ENCODE measurements around the gene AGBL4. TPM values are rescaled to one million over a fixed set of nuclear protein-coding genes. Genes with fewer than 3 reads are reported as not detected.

The AGBL4 gene
- total and polyA plus RNA-seq, 2 donors = 0.08 to 0.37 TPM

DNA sequence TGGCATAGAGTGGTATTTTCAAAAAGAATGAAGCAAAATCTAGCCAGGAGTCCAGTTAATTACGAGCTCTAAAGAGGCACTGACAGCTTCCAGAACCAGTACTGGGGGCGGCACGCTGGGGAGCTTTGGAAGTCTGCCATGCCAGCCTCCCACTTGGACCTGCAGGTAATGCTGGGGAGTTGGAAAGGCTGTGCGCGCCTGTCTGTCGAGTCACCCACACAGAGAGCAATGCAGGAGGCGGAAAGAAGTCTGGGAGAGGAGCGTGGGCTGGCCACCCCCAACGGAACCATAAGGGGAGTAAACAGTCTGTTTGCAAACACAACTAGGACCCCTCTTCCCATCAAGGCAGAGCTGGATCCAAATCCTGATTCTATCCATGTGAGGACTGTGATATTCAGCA, 1331.5 kb downstream of the AGBL4 start:
- H3K4me3 ChIP-seq (ENCODE audit: low read depth, low read length) = no peak overlapping the region
- no peak for DNase-seq (ENCODE audit: extremely low spot score)
- H3K27ac ChIP-seq (ENCODE audit: low read depth) = no peak overlapping the region
- 78% methylated on average over 9 of the region's 9 CpGs for whole genome bisulfite sequencing
- H3K4me1 ChIP-seq (ENCODE audit: insufficient read depth) = no peaks in the 10 kb centered on the region
- no peaks in the 10 kb centered on the region for H3K36me3 ChIP-seq (ENCODE audit: insufficient read depth)

- WGBS = 81% methylated on average over 5 of the region's 5 CpGs
- Histone ChIP-seq H3K4me3 (ENCODE audit: low read depth, low read length) (no peak overlapping the region), H3K4me1 (ENCODE audit: insufficient read depth) (no peaks in the 10 kb centered on the region), H3K36me3 (ENCODE audit: insufficient read depth) (no peaks in the 10 kb centered on the region), H3K27ac (ENCODE audit: low read depth) (no peak overlapping the region)
- DNase-seq (ENCODE audit: extremely low spot score) = no peak
Measured at GRCh38 chr1:48691429-48692001, 1332.2 kb downstream of the AGBL4 start.

DNA sequence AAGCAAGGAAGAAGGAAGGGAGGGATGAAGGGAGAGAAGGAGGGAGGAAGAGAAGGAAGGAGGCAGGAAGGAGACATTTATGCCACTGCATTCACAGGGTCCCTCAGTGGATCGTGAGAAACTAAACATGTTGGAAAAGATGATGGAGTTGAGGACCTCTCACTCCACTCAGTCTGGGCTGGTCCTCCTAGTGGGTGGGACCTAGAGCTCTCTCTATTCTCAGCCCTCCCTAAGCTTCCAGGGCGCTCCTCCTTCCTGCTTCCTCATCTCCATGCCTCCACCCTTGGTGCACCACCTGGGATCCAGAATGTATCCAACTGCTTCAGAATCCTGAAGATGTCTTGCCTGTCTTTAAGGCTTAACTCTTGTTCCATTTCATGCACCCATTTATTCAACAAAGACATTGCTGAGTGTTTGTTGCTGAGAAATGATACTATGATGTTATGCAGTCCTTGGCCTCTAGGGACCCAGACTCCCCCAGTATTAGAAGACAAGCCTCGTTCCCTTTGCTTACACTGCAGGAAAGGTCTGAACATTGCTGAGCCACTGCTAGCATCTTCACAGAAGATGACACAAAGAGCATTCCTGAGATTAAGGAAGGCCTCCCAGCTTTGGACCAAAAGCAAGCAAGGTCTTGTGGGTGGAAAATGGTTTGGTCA, 1335.5 kb downstream of the AGBL4 start:
- H3K4me1 ChIP-seq (ENCODE audit: insufficient read depth) = no peaks in the 10 kb centered on the region
- no peaks in the 10 kb centered on the region for H3K36me3 ChIP-seq (ENCODE audit: insufficient read depth)
- DNase-seq (ENCODE audit: extremely low spot score) = no peak
- H3K27ac ChIP-seq (ENCODE audit: low read depth) = no peak overlapping the region
- H3K4me3 ChIP-seq (ENCODE audit: low read depth, low read length) = no peak overlapping the region
- 55% methylated on average over 3 of the region's 3 CpGs for WGBS

DNA sequence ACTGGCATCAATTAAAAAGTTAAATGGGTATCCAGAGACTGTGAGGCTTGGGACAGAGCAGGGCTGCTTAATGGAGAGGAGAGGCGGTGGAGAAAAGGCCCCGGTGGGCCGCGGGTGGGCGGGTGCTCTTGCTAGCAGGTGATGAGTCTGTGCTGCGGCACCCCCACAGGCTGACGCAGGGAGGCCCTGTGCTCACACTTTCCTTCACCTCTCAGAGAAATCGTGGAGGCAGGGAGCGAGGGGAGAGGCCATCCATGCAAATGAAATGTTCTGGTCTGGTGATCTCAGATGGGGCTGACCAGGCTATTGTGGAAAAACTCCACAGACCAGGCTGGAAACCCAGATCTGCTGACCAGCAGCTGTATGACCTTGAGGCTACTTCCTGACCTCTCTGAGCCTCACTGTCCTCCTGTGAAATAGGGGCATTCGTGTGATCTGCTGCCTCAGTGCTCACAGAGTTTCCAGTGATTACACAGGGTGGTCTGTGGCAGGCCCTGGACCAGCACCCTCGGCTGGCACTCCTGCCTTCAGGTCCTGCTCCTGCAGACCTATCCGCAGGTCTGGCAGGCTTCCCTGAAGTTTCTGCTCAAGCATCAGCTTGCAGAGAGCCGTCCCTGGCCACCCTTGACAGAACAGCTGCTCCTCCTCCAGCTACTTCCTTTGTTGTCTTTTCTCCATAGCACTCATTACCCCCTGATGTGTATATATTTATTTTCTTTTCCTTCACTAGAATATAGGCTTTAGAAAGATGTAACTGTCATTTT, 1336.3 kb downstream of the AGBL4 start:
- WGBS = 77% methylated on average over 13 of the region's 13 CpGs

DNA sequence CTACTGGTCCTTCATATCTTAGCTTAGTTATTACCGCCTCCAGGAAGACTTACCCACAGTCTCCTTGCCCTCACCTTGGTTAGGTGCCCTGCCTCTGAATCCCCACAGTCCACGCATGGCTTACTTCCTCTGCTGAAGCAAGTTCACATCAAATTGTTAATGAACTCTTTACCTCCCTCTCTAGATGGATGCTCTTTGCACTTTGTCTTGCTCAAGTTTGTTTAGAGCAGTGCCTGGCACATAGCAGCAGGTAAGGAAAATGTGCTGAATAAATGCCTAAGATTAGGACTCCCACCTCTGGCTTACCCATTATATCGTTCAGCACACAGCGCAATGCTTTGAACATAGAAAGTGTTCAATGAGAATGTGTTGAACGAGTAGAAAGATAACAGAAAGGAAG, 1337.6 kb downstream of the AGBL4 start:
- 95% methylated on average over 5 of the region's 5 CpGs for WGBS
- DNase-seq (ENCODE audit: extremely low spot score) = no peak
- no peak overlapping the region for H3K27ac ChIP-seq (ENCODE audit: low read depth)
- H3K36me3 ChIP-seq (ENCODE audit: insufficient read depth) = no peaks in the 10 kb centered on the region
- no peak overlapping the region for H3K4me3 ChIP-seq (ENCODE audit: low read depth, low read length)
- H3K4me1 ChIP-seq (ENCODE audit: insufficient read depth) = no peaks in the 10 kb centered on the region

More for the DNA sequence above, 1336.3 kb downstream of the AGBL4 start:
- DNase-seq (ENCODE audit: extremely low spot score) = no peak
- Histone ChIP-seq H3K27ac (ENCODE audit: low read depth) (no peak overlapping the region), H3K4me3 (ENCODE audit: low read depth, low read length) (no peak overlapping the region), H3K4me1 (ENCODE audit: insufficient read depth) (no peaks in the 10 kb centered on the region), H3K36me3 (ENCODE audit: insufficient read depth) (no peaks in the 10 kb centered on the region)

- H3K27ac ChIP-seq (ENCODE audit: low read depth) = no peak overlapping the region
- H3K4me1 ChIP-seq (ENCODE audit: insufficient read depth) = no peaks in the 10 kb centered on the region
- H3K36me3 ChIP-seq (ENCODE audit: insufficient read depth) = no peaks in the 10 kb centered on the region
- H3K4me3 ChIP-seq (ENCODE audit: low read depth, low read length) = no peak overlapping the region
- 93% methylated on average over 4 of the region's 4 CpGs for whole genome bisulfite sequencing
- DNase-seq (ENCODE audit: extremely low spot score) = no peak
Measured at GRCh38 chr1:48684381-48684780, 1339.4 kb downstream of the AGBL4 start.

DNA sequence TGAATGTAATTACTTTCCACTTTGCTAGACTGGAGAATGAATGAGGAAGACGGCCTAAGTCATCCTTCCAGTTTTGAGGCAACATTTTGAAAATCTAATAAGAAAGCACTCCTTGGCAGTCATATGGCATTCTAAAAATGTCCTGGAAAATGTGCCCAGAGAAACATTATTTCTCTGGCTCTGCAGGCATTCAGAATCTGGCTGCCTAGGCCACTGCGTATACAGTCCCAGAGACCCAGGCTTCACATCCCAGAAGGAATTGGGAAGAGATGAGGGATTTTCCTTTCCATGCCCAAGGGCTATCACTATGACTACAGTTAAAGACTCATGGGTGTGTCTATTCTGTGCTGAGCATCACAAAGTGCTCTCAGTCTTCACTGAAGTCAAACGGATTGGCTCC, 1339.9 kb downstream of the AGBL4 start:
- no peak overlapping the region for H3K4me3 ChIP-seq (ENCODE audit: low read depth, low read length)
- WGBS = 70% methylated on average over 3 of the region's 3 CpGs
- H3K4me1 ChIP-seq (ENCODE audit: insufficient read depth) = no peaks in the 10 kb centered on the region
- no peak overlapping the region for H3K27ac ChIP-seq (ENCODE audit: low read depth)
- no peak for DNase-seq (ENCODE audit: extremely low spot score)
- H3K36me3 ChIP-seq (ENCODE audit: insufficient read depth) = no peaks in the 10 kb centered on the region

DNA sequence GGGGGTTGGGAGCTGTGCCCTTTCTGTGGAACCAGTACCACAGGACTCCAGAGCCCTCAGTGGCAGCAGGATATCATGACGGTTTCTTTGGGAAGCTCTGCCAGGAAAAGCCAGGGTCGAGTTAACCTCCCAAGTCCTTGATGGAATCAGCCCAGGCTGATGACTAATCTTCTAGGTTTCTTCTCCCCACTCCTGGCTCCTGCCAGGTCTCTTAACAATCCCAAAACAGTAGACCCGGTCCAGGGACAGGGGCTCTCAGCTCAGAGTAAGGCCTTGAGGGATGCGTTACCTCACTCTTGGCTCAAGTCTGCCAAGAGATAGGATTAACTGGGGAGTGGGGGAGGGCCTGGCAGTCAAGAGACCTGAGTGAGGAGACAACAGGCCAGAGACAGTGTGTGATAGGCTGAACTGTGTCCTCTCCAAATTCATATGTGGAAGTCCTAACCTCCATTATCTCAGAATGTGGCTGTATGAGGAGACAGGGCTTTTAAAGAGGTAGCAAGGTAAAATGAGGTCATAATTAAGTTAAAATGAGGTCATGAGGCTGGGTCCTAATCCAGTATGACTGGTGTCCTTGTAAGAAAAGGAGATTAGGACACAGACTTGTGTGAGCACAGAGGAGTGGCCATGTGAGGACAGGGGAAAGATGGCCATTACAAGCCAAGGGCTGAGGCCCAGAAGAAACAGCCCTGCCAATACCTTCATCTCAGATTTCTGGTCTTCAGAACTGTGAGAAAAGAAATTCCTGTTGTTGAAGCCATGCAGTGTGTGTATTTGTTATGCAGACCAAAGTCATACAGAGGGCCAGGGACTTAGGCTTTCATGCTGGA, 1342.1 kb downstream of the AGBL4 start:
- DNase-seq (ENCODE audit: extremely low spot score) = no peak
- H3K36me3 ChIP-seq (ENCODE audit: insufficient read depth) = no peaks in the 10 kb centered on the region
- no peaks in the 10 kb centered on the region for H3K4me1 ChIP-seq (ENCODE audit: insufficient read depth)
- no peak overlapping the region for H3K4me3 ChIP-seq (ENCODE audit: low read depth, low read length)
- H3K27ac ChIP-seq (ENCODE audit: low read depth) = no peak overlapping the region
- WGBS = 53% methylated on average over 4 of the region's 4 CpGs

- Histone ChIP-seq H3K27ac (ENCODE audit: low read depth) (no peak overlapping the region), H3K4me3 (ENCODE audit: low read depth, low read length) (no peak overlapping the region), H3K36me3 (ENCODE audit: insufficient read depth) (no peaks in the 10 kb centered on the region), H3K4me1 (ENCODE audit: insufficient read depth) (no peaks in the 10 kb centered on the region)
- WGBS = 86% methylated on average over 10 of the region's 10 CpGs
- DNase-seq (ENCODE audit: extremely low spot score) = no peak
Measured at GRCh38 chr1:48680411-48681035, 1343.2 kb downstream of the AGBL4 start.

DNA sequence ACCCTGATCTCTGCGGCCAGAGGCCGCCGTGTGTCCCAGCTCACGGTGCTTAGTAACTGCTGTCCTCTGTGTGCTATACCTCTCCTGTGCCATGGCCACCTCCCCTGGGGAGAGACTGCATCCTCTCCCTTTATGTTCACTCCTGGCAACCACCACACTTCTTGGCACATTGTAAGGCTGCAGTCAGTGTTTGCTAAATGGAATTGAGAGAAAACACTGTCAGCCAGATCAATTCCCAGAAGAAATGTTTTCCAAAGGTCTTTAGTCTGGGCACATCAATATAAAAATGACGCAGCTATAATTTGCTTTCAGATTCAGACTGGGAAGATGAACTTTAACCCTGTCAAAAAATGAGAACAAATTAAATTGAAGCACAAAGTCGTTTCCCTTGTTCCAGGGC, 1343.9 kb downstream of the AGBL4 start:
- WGBS = 87% methylated on average over 6 of the region's 6 CpGs
- no peak for DNase-seq (ENCODE audit: extremely low spot score)
- Histone ChIP-seq H3K4me1 (ENCODE audit: insufficient read depth) (no peaks in the 10 kb centered on the region), H3K36me3 (ENCODE audit: insufficient read depth) (no peaks in the 10 kb centered on the region), H3K4me3 (ENCODE audit: low read depth, low read length) (no peak overlapping the region), H3K27ac (ENCODE audit: low read depth) (no peak overlapping the region)

DNA sequence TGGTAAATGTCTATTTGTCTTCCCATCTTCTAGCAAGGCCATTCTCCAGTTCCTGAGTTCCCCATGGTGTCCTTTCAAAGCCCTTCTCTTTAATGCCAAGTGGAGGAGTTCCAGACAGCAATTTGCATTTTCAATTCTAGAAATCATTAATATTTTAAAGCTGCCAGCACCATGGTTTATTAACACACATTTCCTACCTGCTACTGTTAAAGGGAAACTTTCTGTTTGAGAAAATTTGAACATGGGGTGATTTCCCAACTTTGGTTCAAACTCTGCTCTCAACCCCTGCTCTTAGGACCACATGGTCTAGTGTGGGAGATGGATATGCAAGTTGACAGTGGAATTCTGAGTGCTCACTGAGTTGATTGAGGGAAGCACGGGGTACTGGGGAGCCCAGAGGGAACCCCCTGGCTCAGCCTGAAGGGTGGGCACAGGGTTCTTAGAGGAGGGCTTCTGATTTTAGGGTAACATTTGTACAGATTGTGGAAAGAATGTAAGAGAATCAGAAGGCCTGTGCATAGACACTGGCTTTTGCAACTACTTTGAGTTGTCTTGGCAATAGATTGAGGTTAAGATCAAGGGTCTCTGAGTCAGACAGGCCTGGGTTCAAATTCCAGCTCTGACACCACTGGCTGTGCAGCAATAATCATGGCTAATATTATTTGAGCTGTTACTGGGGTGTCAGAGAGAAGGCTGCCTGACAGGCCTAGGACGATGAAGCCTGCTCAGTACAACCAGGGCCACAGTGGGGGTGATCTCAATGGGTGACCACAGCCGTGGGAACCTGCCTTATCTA, 1344.8 kb downstream of the AGBL4 start:
- Histone ChIP-seq H3K4me1 (ENCODE audit: insufficient read depth) (no peaks in the 10 kb centered on the region), H3K4me3 (ENCODE audit: low read depth, low read length) (no peak overlapping the region), H3K27ac (ENCODE audit: low read depth) (no peak overlapping the region), H3K36me3 (ENCODE audit: insufficient read depth) (no peaks in the 10 kb centered on the region)
- WGBS = 95% methylated on average over 3 of the region's 3 CpGs
- no peak for DNase-seq (ENCODE audit: extremely low spot score)

GRCh38 chr1:48677306-48678287, 1346.2 kb downstream of the AGBL4 start:
- H3K4me1 ChIP-seq (ENCODE audit: insufficient read depth) = no peaks in the 10 kb centered on the region
- 54% methylated on average over 22 of the region's 22 CpGs for WGBS
- no peak overlapping the region for H3K4me3 ChIP-seq (ENCODE audit: low read depth, low read length)
- no peaks in the 10 kb centered on the region for H3K36me3 ChIP-seq (ENCODE audit: insufficient read depth)
- DNase-seq (ENCODE audit: extremely low spot score) = no peak
- no peak overlapping the region for H3K27ac ChIP-seq (ENCODE audit: low read depth)

All from urinary bladder (tissue), 4 donors.